Activated CD8-positive, alpha-beta T cell treated with anti-CD3 and anti-CD28 coated beads, Interleukin-2, amount 10 ng/mL, durations not matched to agents 7 days and 5 days (primary cell): Measurements from ENCODE around the gene PAPSS2. TPM values are rescaled to one million over a fixed set of nuclear protein-coding genes. Genes with fewer than 3 reads are reported as not detected.

Experiments
- ATAC-seq: fragments of 150-1000 bp; cut with Tn5 transposase; one replicate; pipeline ENCODE4 v1.10.0; 2021; ENCODE audit warnings: moderate library complexity
- CTCF ChIA-PET: fragments of 350-600 bp; sonication (Branson Sonifier 250); formaldehyde crosslinking; loops from one replicate; lab custom pipeline; 2021; ENCODE audit warnings: antibody characterized with exemption; lab: Charles Lee
- POLR2A ChIA-PET: fragments of 350-600 bp; sonication (Branson Sonifier 250); formaldehyde crosslinking; loops from one replicate; lab custom pipeline; 2021; ENCODE audit warnings: antibody characterized with exemption; lab: Charles Lee
- DNase-seq: peaks from one replicate; pipeline ENCODE4 v3.0.0-alpha.2; 2020
- H3K27ac Mint-ChIP-seq: one replicate; pipeline ENCODE4 v1.8.0; 2021; ENCODE audit warnings: mild to moderate bottlenecking, mixed read lengths
- H3K27me3 Mint-ChIP-seq: one replicate; pipeline ENCODE4 v1.8.0; 2021; ENCODE audit warnings: low read depth, mixed read lengths
- H3K36me3 Mint-ChIP-seq: one replicate; pipeline ENCODE4 v1.8.0; 2021; ENCODE audit warnings: low read depth, mixed read lengths
- H3K4me1 Mint-ChIP-seq: one replicate; pipeline ENCODE4 v1.8.0; 2021; ENCODE audit warnings: low read depth, mixed read lengths
- H3K4me3 Mint-ChIP-seq: one replicate; pipeline ENCODE4 v1.8.0; 2021; ENCODE audit warnings: mild to moderate bottlenecking, mixed read lengths
- H3K9me3 Mint-ChIP-seq: one replicate; pipeline ENCODE4 v1.8.0; 2022; ENCODE audit warnings: mixed read lengths; ENCODE audit not compliant: insufficient read depth
- total RNA-seq, 2 experiments: library from RNA; stranded (reverse); gene quantifications; one replicate each; pipeline ENCODE4 v1.2.3, GENCODE V29; 2021

PAPSS2 gene
- total RNA-seq, 2 experiments from 2014 or later = 0.08 TPM; not detected in 1

GRCh38 chr10:87781545-87781944 lies 121.9 kb downstream of the PAPSS2 start:
- Mint-ChIP-seq H3K36me3 (peaks cover 49% of the 10 kb centered on the region), H3K27me3 (no peaks in the 10 kb centered on the region), H3K27ac (no peak overlapping the region), H3K4me3 (no peak overlapping the region), H3K9me3 (no peaks in the 10 kb centered on the region), H3K4me1 (no peaks in the 10 kb centered on the region)
- ATAC-seq (no peak), DNase-seq (no peak)
- POLR2A ChIA-PET = no interaction called here
- CTCF ChIA-PET = no interaction called here

- H3K27ac Mint-ChIP-seq = no peak overlapping the region
- H3K36me3 Mint-ChIP-seq = peaks cover 50% of the 10 kb centered on the region
- H3K4me1 Mint-ChIP-seq = no peaks in the 10 kb centered on the region
- no peaks in the 10 kb centered on the region for H3K9me3 Mint-ChIP-seq
- no peak overlapping the region for H3K4me3 Mint-ChIP-seq
- DNase-seq (no peak), ATAC-seq (no peak)
- no peaks in the 10 kb centered on the region for H3K27me3 Mint-ChIP-seq
- CTCF ChIA-PET = no interaction called here
- POLR2A ChIA-PET = no interaction called here
Measured at GRCh38 chr10:87782721-87783120, 123.0 kb downstream of the PAPSS2 start.

GRCh38 chr10:87786421-87786820 lies 126.7 kb downstream of the PAPSS2 start:
- ChIA-PET CTCF (interaction anchor here (0.7 to 1.0 kb wide), 3 partner anchors 8 to 12 kb away, joined by 3 to 4 read pairs (median 4); no protein-coding TSS in a partner anchor), POLR2A (interaction anchor here (0.9 kb wide), 1 partner anchor 33 kb away, joined by 3 read pairs; no protein-coding TSS in a partner anchor)
- DNase-seq (no peak), ATAC-seq (no peak)
- H3K36me3 Mint-ChIP-seq = peaks cover 62% of the 10 kb centered on the region
- H3K4me3 Mint-ChIP-seq = no peak overlapping the region
- H3K9me3 Mint-ChIP-seq = no peaks in the 10 kb centered on the region
- no peaks in the 10 kb centered on the region for H3K4me1 Mint-ChIP-seq
- no peak overlapping the region for H3K27ac Mint-ChIP-seq
- H3K27me3 Mint-ChIP-seq = no peaks in the 10 kb centered on the region

DNA sequence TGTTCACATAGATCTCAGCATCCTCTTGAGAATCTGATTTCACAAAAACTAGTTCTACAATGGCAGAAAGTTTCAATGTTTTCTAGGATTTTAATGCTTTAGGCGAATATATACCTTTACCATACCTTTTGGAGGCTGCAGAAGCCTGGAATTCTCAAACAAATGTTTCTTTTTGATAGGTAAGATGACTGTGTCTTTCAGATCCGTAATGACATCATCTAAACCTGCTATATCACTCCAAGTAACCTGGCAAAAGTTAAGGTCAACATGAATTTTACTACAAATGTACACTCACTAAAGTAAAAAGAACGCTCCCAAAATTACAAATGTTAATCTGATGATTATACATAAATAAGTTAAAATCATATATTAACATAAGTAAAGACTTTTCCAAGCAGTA lies 130.5 kb downstream of the PAPSS2 start:
- DNase-seq (no peak), ATAC-seq (no peak)
- Mint-ChIP-seq H3K4me3 (no peak overlapping the region), H3K36me3 (peaks cover 56% of the 10 kb centered on the region), H3K4me1 (no peaks in the 10 kb centered on the region), H3K27me3 (no peaks in the 10 kb centered on the region), H3K9me3 (no peaks in the 10 kb centered on the region), H3K27ac (no peak overlapping the region)
- POLR2A ChIA-PET = no interaction called here
- CTCF ChIA-PET = interaction anchor here (1.2 kb wide), 1 partner anchor 15 kb away, joined by 3 read pairs; no protein-coding TSS in a partner anchor

- ChIA-PET CTCF (interaction anchor here (1.0 kb wide), 1 partner anchor 9 kb away, joined by 4 read pairs; no protein-coding TSS in a partner anchor), POLR2A (no interaction called here)
- DNase-seq (no peak), ATAC-seq (no peak)
- Mint-ChIP-seq H3K36me3 (peaks cover 54% of the 10 kb centered on the region), H3K27me3 (no peaks in the 10 kb centered on the region), H3K4me1 (peaks cover 19% of the 10 kb centered on the region), H3K9me3 (no peaks in the 10 kb centered on the region), H3K27ac (no peak overlapping the region), H3K4me3 (no peak overlapping the region)
Measured at GRCh38 chr10:87794285-87794684, 134.6 kb downstream of the PAPSS2 start.

Other genes starting within 250 kb of the PAPSS2 start
- 1 to 10 TPM; 8.0 TPM for gene MINPP1, start 155.0 kb upstream of the PAPSS2 start, total RNA-seq
- 10 to 100 TPM; 38.9 to 42.5 TPM for gene ATAD1, start 158.3 kb downstream of the PAPSS2 start, total RNA-seq
- under 1 TPM; 0.79 to 0.94 TPM for gene KLLN, start 203.7 kb downstream of the PAPSS2 start, total RNA-seq
- gene PTEN, start 203.7 kb downstream of the PAPSS2 start, total RNA-seq = 10 to 100 TPM; 87.2 to 91.9 TPM